ENCODE data around the gene ACTR2. TPM values are rescaled to one million over a fixed set of nuclear protein-coding genes. Genes with fewer than 3 reads are reported as not detected.
"Not testable (repeated sequence)": the region's sequence is repeated elsewhere in the genome, so short reads cannot be mapped to it uniquely, and the experiment has no call there.

Gene ACTR2
- total RNA-seq, 1 donor from 2014 or later: 224 TPM

- no peak for DNase-seq (ENCODE audit: low spot score)
Observed at GRCh38 chr2:65311596-65311995, 84.0 kb downstream of the ACTR2 start.

- DNase-seq (ENCODE audit: low spot score): no peak
Observed at GRCh38 chr2:65313126-65313953, 85.7 kb downstream of the ACTR2 start.

- DNase-seq (ENCODE audit: low spot score): no peak
Observed at GRCh38 chr2:65313954-65314256, 86.3 kb downstream of the ACTR2 start.

- DNase-seq (ENCODE audit: low spot score): no peak
Observed at GRCh38 chr2:65314801-65315441, 87.3 kb downstream of the ACTR2 start.

GRCh38 chr2:65316072-65316471 lies 88.4 kb downstream of the ACTR2 start:
- no peak for DNase-seq (ENCODE audit: low spot score)

- DNase-seq (ENCODE audit: low spot score): not testable (repeated sequence)
Observed at GRCh38 chr2:65317351-65317750, 89.7 kb downstream of the ACTR2 start.

- DNase-seq (ENCODE audit: low spot score): no peak
Observed at GRCh38 chr2:65317841-65318240, 90.2 kb downstream of the ACTR2 start.

GRCh38 chr2:65319072-65319673 lies 91.5 kb downstream of the ACTR2 start:
- DNase-seq (ENCODE audit: low spot score): no peak

- DNase-seq (ENCODE audit: low spot score): no peak
Observed at GRCh38 chr2:65319674-65320041, 92.0 kb downstream of the ACTR2 start.

GRCh38 chr2:65320042-65320725 lies 92.6 kb downstream of the ACTR2 start:
- no peak for DNase-seq (ENCODE audit: low spot score)

Other genes with a start within 250 kb of the ACTR2 start
- 6.8 TPM for gene SLC1A4, start 238.4 kb upstream of the ACTR2 start, total RNA-seq
- 21.9 TPM for gene CEP68, start 171.4 kb upstream of the ACTR2 start, total RNA-seq
- 216 TPM for gene RAB1A, start 97.7 kb upstream of the ACTR2 start, total RNA-seq
- 48.7 TPM for gene SPRED2, start 204.8 kb downstream of the ACTR2 start, total RNA-seq